H1 (cell line): ENCODE data around the gene PRKCH.

Experiments
- BACH1 ChIP-seq: IDR thresholded peaks from 2 replicates; pipeline ENCODE4 v1.6.1; 2012; ENCODE audit warnings: low read length, improper control_type of control experiment
- POLR2A ChIP-seq, 2 experiments: IDR thresholded peaks; 1 replicate in 1 of 2; 2 replicates in 1 of 2; pipeline ENCODE4 v1.6.1; 2011; ENCODE audit warnings: low read depth in 2 of 2, low read length in 2 of 2, mild to moderate bottlenecking in 2 of 2; ENCODE audit errors: control extremely low read depth in 1 of 2
- TAF1 ChIP-seq: IDR thresholded peaks from 2 replicates; pipeline ENCODE4 v1.6.1; 2011; ENCODE audit warnings: mild to moderate bottlenecking, low read depth, low read length
- TF ChIP-seq, protein P1 (sequence below), 3 experiments: IDR thresholded peaks; 1 replicate in 2 of 3; 2 replicates in 1 of 3; pipeline versions ENCODE4 v1.5.1 to v1.6.1; 2011; ENCODE audit warnings: low read length in 3 of 3, mild to moderate bottlenecking in 3 of 3, inconsistent platforms in 2 of 3, low read depth in 1 of 3, moderate library complexity in 1 of 3; ENCODE audit not compliant: insufficient read depth in 1 of 3; ENCODE audit errors: control extremely low read depth in 1 of 3

DNA sequence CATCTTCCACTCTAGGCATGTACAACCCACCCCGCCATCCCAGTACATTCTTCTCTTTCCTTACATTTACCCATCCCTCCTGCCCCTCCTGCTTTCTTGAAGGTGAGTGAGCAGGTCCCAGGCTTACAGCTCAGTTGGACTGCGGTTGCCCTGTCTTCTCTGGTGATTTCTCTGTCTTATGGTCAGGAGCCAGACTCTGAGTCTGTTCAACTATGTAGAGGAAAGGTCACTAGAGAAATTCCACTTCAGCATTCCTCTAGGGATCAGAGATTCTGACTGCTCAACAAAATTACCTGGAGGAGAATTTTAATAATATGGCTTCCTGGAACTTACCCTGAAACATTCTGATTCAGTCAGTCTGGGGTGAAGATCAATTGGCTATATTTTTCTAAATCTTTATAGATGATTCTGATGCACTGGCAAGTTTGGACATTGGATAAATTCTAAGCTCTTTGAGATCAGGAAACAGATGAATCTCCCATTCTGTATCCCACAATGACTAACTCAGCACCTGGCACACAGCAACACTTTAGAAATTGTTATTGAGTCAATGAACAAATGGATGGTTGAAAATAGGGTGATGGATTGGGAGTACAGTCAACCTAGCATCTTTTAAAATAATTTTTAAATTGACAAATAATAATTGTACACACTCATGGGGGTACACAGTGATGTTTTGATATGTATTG, 245.3 kb downstream of the PRKCH start:
- TF ChIP-seq POLR2A (IDR thresholded peaks at IDR 0.05; ENCODE audit: control extremely low read depth in 1 of 2, low read depth in 2 of 2, low read length in 2 of 2) (no peak), BACH1 (no peak), TAF1 (no peak)
- TF ChIP-seq, protein P1, sequence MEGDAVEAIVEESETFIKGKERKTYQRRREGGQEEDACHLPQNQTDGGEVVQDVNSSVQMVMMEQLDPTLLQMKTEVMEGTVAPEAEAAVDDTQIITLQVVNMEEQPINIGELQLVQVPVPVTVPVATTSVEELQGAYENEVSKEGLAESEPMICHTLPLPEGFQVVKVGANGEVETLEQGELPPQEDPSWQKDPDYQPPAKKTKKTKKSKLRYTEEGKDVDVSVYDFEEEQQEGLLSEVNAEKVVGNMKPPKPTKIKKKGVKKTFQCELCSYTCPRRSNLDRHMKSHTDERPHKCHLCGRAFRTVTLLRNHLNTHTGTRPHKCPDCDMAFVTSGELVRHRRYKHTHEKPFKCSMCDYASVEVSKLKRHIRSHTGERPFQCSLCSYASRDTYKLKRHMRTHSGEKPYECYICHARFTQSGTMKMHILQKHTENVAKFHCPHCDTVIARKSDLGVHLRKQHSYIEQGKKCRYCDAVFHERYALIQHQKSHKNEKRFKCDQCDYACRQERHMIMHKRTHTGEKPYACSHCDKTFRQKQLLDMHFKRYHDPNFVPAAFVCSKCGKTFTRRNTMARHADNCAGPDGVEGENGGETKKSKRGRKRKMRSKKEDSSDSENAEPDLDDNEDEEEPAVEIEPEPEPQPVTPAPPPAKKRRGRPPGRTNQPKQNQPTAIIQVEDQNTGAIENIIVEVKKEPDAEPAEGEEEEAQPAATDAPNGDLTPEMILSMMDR (IDR thresholded peaks at IDR 0.05; ENCODE audit: control extremely low read depth in 1 of 3, insufficient read depth in 1 of 3, low read depth in 1 of 3, low read length in 3 of 3), result no peak
